Fibroblast of skin of left biceps (primary cell): ENCODE results near the gene SMAD9.
"Not testable (repeated sequence)": the region's sequence is repeated elsewhere in the genome, so short reads cannot be mapped to it uniquely, and the experiment has no call there.

Source experiments
- DNase-seq, 2 experiments: peaks; one replicate each; pipeline ENCODE4 v3.0.0-alpha.2; 2013; ENCODE audit warnings: low read depth in 2 of 2

The SMAD9 gene

DNA sequence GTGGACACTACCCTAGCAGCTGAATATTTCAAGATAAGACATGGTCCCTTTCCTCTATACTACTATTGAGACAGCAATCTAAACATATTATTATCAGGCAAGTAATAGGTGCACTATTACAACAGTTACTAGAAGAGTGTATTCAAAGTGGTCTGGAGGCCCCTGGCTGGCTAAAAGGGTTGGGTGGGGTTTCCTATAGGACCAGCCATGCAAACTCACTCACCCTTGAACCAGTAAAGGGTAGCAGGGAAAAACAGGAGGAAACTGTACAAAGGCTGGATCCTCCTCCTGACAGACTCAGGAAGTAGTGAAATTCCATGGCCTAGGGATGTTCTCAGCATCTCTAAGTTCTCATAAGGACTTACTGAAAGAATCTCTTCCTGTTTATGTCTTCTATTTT lies 7.7 kb downstream of the SMAD9 start:
- no peak for DNase-seq

GRCh38 chr13:36910545-36910944 lies 9.5 kb downstream of the SMAD9 start:
- no peak for DNase-seq

DNA sequence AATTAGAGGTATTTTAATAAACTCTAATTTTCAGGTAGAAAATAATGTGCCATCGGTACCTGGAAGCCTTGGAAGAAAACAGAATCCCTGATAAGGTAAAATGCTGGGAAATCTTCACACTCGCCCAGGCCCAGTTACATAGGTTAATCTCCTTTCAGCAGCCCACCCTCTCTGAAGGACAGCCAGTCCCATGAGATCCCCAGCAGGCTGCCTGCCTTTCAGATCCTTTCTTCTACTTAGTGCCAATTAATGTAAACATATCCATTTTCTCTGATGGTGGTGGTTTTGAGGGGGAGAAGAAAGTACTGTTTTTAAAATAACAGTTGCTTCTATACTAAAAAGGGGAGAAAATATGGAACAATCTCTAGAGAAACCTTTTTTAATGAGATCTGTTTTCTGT lies 12.2 kb downstream of the SMAD9 start:
- no peak for DNase-seq

DNA sequence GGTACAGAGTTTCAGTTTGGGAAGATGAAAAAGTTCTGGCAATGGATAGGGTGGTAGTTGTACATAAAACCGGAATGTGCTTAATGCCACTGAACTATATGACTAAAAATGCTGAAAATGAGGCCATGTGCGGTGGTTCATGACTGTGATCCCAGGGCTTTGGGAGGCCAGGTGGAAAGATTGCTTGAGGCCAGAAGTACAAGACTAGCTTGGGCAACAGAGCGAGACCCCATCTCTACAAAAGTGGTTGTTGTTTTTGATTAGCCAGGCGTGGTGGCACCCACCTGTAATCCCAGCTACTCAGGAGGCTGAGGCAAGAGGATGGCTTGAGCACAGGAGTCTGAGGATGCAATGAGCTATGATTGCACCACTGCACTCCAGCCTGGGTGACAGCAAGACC lies 12.8 kb downstream of the SMAD9 start:
- DNase-seq: no peak

- DNase-seq: no peak
These were observed 14.1 kb downstream of the SMAD9 start for GRCh38 chr13:36905944-36906343.

- no peak for DNase-seq
These were observed 16.0 kb downstream of the SMAD9 start for GRCh38 chr13:36903925-36904595.

GRCh38 chr13:36897054-36897616 lies 22.9 kb downstream of the SMAD9 start:
- DNase-seq: no peak

DNA sequence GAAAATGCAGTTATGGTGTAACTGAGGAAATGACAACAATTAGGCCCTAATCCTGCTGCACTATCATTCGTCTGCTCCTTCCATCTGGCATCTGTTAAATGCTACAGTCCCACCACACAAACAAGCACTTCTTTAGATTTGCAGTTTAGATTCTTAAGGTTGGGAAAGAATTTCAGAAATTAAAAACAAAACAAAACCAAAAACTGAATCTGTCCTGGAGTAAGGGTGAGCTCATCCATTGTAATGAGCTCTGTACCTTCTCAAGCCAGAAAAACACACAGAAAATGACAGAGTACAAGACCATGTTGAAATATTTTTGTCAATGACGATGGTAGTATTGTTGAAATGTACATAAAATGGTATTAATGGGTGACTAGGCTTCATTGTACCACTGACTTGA lies 28.3 kb downstream of the SMAD9 start:
- peak; percentile 10 to 14 for DNase-seq

- DNase-seq: no peak
These were observed 31.4 kb downstream of the SMAD9 start for GRCh38 chr13:36888645-36889044.

DNA sequence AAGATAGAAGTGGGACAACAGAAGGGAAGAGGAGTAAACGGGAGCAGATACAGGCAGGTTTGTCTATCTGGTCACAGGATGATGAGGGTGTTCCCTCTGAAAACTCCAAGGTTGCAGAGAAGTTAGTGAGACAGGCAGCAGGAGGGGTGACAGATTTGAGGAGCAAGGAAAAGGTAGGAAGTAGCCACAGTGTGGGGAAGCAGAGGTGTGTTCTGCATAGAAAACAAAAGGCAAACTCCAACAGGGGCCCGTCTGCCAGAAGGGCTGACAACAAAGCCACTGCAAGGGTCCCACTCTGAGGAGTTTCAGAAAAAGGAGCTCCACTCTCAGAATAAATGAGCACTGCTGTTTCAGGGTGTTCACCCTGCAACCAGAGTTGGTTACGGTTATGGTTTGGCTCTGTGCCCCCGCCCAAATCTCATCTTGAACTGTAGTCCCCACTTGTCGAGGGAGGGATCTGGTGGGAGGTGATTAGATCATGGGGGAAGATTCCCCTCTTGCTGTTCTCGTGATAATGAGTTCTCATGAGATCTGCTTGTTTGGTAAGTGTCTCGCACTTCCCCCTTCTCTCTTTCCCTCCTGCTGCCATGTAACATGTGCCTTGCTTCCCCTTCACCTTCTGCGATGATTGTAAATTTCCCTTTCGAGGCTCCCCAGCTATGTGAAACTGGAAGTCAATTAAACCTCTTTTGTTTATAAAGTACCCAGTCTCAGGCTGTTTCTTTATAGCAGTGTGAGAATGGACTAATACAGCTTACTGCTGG lies 32.1 kb downstream of the SMAD9 start:
- no peak for DNase-seq

DNA sequence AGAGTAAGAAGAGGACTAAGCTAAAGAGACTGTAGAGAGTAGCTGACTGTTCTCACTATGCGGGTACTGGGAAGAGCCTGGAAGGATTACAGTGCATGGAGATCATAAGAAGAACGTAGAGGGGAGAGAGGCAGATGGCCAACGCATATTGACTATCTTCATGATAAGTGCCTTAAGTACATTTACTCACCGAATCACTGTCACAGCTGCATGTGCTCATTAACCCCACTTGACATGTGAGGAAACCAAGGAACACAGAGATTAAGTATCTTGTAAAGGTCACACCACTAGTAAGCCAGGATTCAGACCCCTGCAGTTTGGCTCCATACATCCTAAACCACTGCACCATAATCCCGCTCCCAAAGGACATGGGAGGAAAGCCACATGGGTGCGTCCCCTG lies 34.1 kb downstream of the SMAD9 start:
- DNase-seq: no peak

GRCh38 chr13:36884235-36884634 lies 35.8 kb downstream of the SMAD9 start:
- DNase-seq: no peak

DNA sequence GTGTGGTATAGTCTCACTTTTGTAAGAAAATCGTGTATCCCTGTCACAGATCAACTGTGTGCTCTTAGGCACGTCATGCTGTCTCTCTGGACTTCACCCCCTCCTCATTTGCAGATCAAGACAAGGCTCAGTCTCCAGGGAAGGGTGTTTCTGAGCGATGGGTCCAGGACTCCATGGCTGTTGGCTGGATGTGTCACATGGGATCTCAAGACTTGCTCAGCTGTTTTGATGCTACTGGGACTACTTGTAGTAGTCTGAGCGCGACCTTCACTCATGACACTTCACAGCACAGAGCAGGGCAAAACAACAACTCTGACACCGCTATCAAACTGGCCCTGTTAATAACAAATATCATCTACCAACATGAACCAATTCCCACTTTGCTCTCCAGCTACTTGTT lies 36.2 kb downstream of the SMAD9 start:
- no peak for DNase-seq

DNA sequence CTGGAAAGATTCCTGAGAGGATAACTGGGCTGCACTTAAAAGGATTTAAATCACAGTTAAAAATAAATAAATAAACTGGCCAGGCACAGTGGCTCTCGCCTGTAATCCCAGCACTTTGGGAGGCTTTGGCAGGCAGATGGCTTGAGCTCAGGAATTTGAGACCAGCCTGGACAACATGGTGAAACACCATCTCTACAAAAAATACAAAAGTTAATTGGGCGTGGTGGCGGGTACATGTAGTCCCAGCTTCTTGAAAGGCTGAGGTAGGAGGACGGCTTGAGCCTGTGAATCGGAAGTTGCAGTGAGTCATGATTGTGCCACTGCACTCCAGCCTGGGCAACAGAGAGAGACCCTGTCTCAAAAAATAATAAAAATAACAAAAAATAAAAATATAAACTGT lies 36.6 kb downstream of the SMAD9 start:
- DNase-seq: not testable (repeated sequence)

DNA sequence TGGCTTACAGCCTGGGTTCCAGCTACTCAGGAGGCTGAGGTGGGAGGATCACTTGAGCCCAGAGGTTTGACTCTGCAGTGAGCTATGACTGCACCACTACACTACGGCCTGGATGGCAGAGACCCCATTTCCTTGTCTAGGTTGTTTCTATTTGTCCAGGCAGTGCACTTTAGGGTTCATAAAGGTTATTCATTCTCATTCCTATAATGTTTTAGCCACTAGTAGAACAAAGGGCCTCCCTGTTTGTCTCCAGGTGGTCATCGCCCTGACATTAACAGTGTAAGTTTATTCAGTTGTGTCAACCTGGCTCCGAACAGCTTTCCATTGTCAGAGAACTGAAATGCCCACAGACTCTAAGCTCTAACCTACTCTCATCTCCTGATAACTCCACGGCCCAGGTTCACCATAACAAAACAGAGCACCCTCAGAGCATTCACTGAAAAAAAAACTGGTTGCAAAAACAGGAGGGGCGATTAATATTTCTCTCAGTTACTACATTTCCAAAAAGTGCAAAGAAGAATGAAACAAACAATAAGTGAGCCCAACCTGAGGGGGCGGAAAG lies 37.1 kb downstream of the SMAD9 start:
- DNase-seq: no peak

DNA sequence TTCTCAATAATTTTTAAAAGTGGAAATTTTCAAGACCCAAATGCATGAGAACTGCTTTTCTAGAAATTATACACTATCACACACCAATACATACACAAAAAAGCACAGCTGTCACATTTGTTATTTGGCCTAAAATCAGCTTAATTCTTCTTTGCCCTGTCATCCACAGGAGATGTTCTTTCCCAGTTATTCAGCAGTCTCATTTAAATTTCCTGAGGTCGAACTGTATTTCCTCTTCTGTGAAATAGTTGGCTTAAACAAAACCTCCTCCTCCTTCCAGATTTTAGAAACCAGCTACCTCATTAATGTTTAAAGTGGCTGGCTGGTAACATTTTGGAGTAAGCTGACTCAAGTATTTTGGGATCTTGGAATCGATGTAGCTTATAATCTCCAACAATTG lies 39.1 kb downstream of the SMAD9 start:
- no peak for DNase-seq

DNA sequence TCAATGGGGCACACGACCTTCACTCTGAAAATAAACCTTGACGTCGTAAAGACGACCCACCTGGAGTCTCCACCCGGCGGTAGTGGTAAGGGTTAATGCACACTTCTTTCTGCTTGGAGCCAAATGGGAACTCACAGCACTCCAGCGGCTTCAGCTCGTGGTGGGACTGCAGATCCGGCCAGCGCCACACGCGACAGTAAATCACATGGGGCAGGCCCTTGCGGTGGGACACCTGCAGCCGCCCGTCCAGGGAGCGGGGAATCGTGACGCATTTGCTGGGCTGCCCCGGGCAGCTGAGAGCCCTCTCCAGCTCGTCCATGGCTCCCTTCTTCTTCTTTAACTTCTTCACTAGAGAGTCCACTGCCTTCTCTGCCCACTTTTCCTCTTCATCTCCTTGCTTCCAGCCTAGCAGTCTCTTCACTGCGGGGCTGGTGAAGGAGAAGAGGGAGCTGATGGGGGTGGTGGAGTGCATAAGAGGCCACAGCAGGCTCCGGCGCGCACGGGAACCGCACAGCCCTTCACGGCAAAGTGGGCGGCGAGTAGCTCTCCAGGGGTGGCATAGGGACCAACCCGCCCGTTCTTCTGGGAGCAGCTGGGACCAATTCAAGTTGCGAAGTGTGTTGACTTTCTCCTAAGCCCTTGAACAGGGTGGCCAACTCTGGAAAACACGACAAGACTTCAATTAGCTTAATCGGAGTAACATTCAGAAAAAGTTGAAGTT lies 40.7 kb downstream of the SMAD9 start:
- no peak for DNase-seq

- no peak for DNase-seq
These were observed 44.1 kb downstream of the SMAD9 start for GRCh38 chr13:36875961-36876360.

DNA sequence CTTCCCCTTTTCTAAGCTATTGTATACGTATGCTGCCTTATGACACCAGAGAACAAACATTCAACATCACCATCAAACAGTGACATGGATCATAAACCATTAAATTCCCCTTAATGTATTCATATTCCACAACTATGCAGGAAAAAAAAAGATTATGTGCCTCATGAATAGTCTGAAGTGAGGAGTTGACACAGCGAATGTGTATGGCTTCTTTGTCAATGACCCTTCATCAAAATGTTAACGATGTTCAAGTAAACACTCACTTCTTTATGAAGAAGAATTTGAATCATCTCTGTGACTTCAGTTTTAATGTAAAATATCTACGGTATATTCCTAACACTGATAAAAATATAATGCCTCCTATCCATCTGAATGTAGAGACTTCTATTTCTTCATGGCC lies 44.6 kb downstream of the SMAD9 start:
- no peak for DNase-seq

- DNase-seq: no peak
These were observed 47.4 kb downstream of the SMAD9 start for GRCh38 chr13:36872621-36873020.

DNA sequence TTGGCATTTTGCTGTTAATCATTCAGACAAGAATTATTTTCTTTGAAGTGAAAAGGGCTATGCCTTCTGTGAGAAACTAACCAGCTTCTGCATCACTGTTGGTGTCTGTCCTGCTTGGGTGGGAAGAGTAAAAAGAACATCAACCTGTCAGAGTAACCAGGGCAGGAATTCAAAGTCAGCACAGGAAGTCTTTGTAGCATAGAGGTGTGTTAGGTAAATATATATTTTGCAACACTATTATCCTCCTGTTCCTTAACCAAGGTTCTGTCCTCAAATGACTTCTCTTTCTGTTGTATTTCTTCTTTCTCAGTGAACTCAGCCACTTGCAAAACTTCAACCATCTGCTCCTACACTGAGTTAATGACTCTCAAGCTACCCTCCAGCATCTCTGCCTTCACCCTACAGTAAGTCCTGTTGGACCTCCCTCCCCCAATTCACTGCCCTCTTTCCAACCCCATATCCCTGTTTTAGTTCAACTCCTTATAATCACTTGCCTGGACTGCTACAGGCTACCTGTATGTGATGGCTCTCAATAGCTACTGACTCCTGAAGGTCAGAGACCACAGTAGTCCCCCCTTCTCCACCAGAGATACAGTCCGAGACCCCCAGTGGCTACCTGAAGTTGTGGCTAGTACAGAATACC lies 49.9 kb downstream of the SMAD9 start:
- DNase-seq: no peak

- no peak for DNase-seq
These were observed 53.8 kb downstream of the SMAD9 start for GRCh38 chr13:36866232-36866631.
